GM21717 (cell line): ENCODE results near the gene FOXP1.

Experiments
- ATAC-seq: cut with Tn5 transposase; IDR thresholded peaks from one replicate; pipeline ENCODE4 v1.9.1; 2021; ENCODE audit warnings: mild to moderate bottlenecking, moderate library complexity; ENCODE audit not compliant: unreplicated experiment

FOXP1 gene

GRCh38 chr3:71488391-71488809 is 95.1 kb downstream of the FOXP1 start:
- no peak for ATAC-seq

GRCh38 chr3:71487418-71487817 is 96.1 kb downstream of the FOXP1 start:
- ATAC-seq = no peak

- ATAC-seq = no peak
These were observed 96.7 kb downstream of the FOXP1 start for GRCh38 chr3:71486831-71487230.

DNA sequence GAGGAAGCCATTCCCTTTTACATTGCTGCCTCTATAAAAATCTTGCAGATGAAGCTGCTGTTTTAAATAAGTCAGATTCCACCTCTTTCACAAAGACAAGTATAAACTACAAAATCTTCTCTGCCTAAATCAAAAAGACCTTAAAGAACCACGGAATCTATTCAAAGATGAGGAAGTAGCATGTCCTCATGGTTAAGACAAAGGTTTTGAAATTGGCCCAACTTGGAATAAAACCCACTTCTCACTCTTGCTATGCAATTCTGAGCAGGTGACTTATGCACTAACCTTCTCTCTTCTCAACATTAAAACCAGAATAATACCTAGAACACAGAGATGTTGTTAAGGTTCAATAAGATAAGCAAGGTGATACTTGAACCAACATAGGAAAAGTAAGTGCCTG is 97.6 kb downstream of the FOXP1 start:
- ATAC-seq = no peak

- no peak for ATAC-seq
These were observed 99.1 kb downstream of the FOXP1 start for GRCh38 chr3:71484452-71484851.

GRCh38 chr3:71484047-71484446 is 99.5 kb downstream of the FOXP1 start:
- no peak for ATAC-seq

DNA sequence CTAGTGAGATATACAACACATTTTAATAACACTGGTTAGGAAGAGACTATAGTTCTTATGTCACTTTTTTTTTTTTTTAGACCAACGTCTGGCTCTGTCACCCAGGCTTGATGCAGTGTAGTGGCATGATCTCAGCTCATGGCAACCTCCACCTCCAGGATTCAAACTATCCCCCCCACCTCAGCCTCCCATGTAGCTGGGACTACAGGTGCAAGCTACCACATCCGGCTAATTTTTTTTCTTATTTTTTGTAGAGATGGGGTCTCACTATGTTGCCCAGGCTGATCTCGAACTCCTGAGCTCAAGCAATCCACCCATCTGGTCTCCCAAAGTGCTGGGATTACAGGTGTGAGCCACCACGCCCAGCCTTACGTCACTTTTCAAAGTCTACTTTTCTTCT is 100.8 kb downstream of the FOXP1 start:
- ATAC-seq = no peak

DNA sequence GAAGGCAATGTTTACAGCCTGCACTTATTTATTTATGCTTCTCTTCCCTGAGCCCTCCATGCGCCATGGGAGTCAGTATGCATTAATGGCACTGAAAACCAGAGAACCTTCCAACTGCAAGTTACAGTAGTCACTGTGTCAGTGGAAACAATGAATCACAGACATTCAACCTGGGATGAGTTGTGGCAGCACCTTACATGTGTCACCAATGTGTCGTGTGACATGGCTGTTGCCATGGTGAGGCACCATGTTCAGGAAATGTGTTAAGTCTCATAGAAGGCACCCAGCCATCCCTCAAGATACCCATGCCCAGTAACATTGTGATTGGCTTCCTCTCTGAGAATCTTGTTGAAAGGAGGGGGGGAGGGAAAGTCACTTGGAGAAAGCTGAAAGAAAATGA is 105.0 kb downstream of the FOXP1 start:
- ATAC-seq = no peak

DNA sequence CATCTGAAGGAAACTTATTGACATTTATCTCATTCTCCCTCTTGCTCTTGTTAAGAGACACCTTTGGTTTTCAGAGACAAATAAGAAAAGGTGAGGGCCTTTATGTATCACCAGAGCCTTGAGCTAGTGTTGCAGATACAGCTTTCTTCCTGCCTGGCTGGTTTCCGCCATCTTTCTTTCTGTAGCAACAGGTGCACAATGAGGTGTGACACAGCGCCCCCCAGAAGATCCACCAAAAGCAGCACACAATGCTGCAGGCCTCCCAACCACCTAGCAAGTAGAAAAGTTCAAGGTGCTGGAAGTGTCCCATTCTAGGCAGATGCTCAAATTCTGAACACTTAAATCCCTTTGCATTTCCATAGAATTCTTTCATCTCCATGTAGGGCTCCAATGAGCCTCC is 106.6 kb downstream of the FOXP1 start:
- ATAC-seq = no peak

DNA sequence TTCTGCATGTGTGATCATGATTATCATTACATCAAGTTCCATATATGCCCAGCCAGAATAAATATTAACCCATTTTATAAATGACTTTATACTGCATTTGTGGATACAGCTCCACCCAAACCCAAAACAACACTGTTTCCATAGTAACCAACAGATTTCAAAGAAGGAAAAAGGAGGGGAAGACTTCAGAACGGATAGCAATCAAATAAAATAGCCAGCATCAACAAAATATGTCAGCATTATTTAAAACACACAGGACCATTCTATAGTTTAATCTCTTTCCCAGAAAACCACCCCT is 114.4 kb downstream of the FOXP1 start:
- no peak for ATAC-seq

DNA sequence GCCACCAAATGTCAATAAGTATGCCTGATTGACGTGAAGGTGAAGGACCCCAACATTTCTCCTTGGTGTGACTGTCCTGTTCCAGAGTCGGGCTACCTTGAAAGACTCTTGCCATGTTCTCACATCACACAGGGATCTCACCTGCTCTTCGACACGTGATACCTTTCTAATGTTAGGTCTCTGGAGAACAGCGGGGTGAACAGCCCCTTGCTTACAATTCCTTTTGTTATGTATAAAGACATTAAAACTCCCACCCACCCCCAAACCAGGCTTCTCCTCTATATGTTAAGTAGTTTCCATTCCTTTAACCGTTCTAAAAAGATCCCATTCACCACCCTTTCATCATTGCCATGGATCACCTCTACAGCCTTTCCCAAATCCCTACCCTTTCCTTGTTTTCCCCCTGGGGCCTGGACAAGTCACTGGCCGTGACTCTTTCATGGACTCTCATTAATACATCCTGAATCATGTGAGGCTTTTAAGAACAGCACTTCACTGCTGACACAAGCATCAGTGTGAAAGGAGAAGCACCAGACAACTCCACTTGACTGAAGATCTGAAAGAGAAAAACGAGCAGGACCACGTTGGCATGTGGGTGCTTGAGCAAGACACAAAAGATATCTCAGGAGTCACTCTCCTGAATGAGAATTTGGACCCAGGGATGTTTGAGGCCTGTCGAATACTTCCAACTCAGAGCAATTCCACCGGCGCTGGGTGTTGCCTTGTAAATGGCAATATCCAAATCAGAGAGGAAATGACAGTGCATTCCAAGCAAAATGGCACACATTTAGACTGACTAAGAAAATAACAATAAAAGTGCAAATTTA is 115.0 kb downstream of the FOXP1 start:
- no peak for ATAC-seq

DNA sequence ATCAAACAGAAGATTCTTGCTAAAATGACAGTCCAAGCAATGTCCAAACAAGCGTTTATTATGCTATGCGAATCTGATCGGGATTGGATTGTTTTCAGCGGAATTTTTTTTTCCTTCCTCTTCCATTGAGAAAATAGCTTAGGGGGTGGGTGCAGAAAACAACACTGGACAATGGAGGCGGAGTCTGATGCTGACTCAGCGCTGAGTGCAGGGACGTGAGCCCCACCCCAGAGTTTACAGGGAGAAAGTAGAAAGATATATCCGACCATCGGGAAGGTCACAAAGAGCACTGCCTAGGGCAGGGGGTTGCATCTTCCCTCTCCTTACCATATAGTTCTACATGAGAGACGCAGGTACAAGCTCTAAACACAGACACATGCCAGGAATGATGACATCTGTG is 117.0 kb downstream of the FOXP1 start:
- ATAC-seq = no peak

GRCh38 chr3:71465371-71466036 is 118.0 kb downstream of the FOXP1 start:
- no peak for ATAC-seq

DNA sequence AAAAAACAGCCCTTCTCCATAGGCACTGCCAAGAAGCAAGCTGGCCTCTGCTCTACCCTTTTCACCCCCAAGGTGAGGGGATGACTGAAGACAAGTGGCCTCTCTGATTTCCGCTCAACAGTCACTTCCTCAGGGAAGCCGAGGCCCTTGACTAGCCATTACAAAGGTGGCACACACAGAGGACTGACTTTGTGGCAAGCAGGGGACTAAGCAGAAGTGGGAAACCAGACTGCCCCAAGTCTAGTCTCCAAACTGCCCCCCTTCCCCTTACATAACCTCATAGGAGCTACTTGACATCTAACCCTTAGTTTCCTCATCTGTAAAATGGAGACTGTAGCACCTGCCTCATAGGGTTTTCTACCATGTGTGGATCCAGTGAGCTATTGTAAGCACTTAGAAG is 118.9 kb downstream of the FOXP1 start:
- no peak for ATAC-seq

- ATAC-seq = no peak
These were observed 119.9 kb downstream of the FOXP1 start for GRCh38 chr3:71463617-71464016.

GRCh38 chr3:71462586-71462985 is 120.9 kb downstream of the FOXP1 start:
- ATAC-seq = no peak

DNA sequence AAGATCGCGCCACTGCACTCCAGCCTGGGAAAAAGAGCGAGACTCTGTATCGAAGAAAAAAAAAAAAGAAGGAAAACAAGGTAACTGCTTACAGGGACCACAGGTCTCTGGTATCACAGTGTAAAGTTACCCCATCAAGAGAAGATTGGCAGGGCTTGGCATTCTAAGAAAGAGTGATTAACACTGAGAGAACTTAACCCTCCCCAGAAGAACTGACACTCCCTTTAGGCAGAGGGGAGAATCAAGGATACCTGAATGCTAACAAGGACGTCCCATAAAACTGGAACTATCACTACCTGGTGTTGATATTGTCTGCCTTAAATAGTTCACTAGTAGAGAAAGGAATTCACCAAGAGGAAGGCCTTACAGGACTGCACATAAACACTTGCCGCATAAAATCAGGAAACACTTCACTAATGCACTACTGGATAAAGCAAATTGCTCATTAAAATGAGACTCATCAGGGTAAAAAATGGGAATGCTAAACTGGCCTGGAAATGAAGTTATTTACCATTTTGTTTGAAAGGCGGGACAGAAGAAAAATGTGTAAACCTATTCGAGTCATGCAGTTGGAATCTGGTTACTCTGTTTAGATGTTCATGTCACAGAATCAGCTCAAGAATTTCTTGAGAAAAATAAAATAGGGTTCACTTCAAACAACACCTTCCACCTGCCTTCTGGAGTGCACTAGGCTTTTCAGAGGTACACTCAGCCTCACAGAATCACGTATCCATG is 121.6 kb downstream of the FOXP1 start:
- ATAC-seq = no peak

GRCh38 chr3:71461114-71461513 is 122.4 kb downstream of the FOXP1 start:
- ATAC-seq = no peak

GRCh38 chr3:71458895-71459294 is 124.6 kb downstream of the FOXP1 start:
- ATAC-seq = no peak

- no peak for ATAC-seq
These were observed 126.7 kb downstream of the FOXP1 start for GRCh38 chr3:71456826-71457225.

GRCh38 chr3:71456156-71456555 is 127.4 kb downstream of the FOXP1 start:
- no peak for ATAC-seq
